ENCODE results near the gene SLCO1C1. TPM values are rescaled to one million over a fixed set of nuclear protein-coding genes. Genes with fewer than 3 reads are reported as not detected.
"Not testable (repeated sequence)": the region's sequence is repeated elsewhere in the genome, so short reads cannot be mapped to it uniquely, and the experiment has no call there.

SLCO1C1 gene
- polyA plus RNA-seq, 1 of the 3 experiments (the other 2 are of a cell fraction): 0.02 TPM

- H3F3A ChIP-seq (replicated peaks; ENCODE audit: insufficient read depth); H3K79me2 ChIP-seq (ENCODE audit: insufficient read depth); H3K4me2 ChIP-seq; H2AFZ ChIP-seq (ENCODE audit: low read depth); DNase-seq; H3K36me3 ChIP-seq (replicated peaks in 1 of 2; ENCODE audit: control insufficient read depth in 1 of 2, insufficient read depth in 2 of 2, low read length in 1 of 2); H4K20me1 ChIP-seq (ENCODE audit: insufficient read depth); H3K27me3 ChIP-seq (ENCODE audit: insufficient read depth); H3K4me1 ChIP-seq (ENCODE audit: control insufficient read depth in 1 of 2, insufficient read depth in 2 of 2, low read depth in 1 of 2, low read length in 1 of 2); H3K9ac ChIP-seq; POLR2A ChIA-PET; H3K9me3 ChIP-seq; H3K27ac ChIP-seq (ENCODE audit: low read depth in 2 of 2, low read length in 1 of 2); CTCF ChIA-PET; H3K4me3 ChIP-seq (ENCODE audit: low read depth in 2 of 2, low read length in 1 of 2); H3K9me2 ChIP-seq: not testable (repeated sequence)
- WGBS (ENCODE audit: low lambda C conversion rate): 75% methylated on average over 9 of the region's 13 CpGs
Observed at GRCh38 chr12:20783796-20784357, 88.7 kb downstream of the SLCO1C1 start.

GRCh38 chr12:20792971-20793370, 97.8 kb downstream of the SLCO1C1 start:
- no peaks in the 10 kb centered on the region for H4K20me1 ChIP-seq (ENCODE audit: insufficient read depth)
- 0 out of 2 replicates have a peak, but pooled peaks cover 4% of the 10 kb centered on the region for H3K9me2 ChIP-seq
- no peak for DNase-seq
- CTCF ChIA-PET: no interaction called here
- H3K27ac ChIP-seq (ENCODE audit: low read depth in 2 of 2, low read length in 1 of 2): no peak overlapping the region
- no peaks in the 10 kb centered on the region for H3F3A ChIP-seq (replicated peaks; ENCODE audit: insufficient read depth)
- H3K4me2 ChIP-seq: no peak overlapping the region
- H3K79me2 ChIP-seq (ENCODE audit: insufficient read depth): no peaks in the 10 kb centered on the region
- H3K9ac ChIP-seq: no peak overlapping the region
- WGBS (ENCODE audit: low lambda C conversion rate): 28% methylated on average over 1 of the region's 1 CpG
- POLR2A ChIA-PET: no interaction called here
- H3K27me3 ChIP-seq (ENCODE audit: insufficient read depth): no peaks in the 10 kb centered on the region
- H3K9me3 ChIP-seq: no peaks in the 10 kb centered on the region
- H3K36me3 ChIP-seq (replicated peaks in 1 of 2; ENCODE audit: control insufficient read depth in 1 of 2, insufficient read depth in 2 of 2, low read length in 1 of 2): no peaks in the 10 kb centered on the region
- no peak overlapping the region for H3K4me3 ChIP-seq (ENCODE audit: low read depth in 2 of 2, low read length in 1 of 2)
- no peak overlapping the region for H2AFZ ChIP-seq (ENCODE audit: low read depth)
- H3K4me1 ChIP-seq (ENCODE audit: control insufficient read depth in 1 of 2, insufficient read depth in 2 of 2, low read depth in 1 of 2, low read length in 1 of 2): no peaks in the 10 kb centered on the region
- TF ChIP-seq FOXJ3 (CRISPR knock-in tag; IDR thresholded peaks at IDR 0.05) (no peak), NRF1 (IDR thresholded peaks at IDR 0.05; ENCODE audit: low read depth, low read length) (no peak), MEF2A (IDR thresholded peaks at IDR 0.05; ENCODE audit: borderline replicate concordance, low read depth) (no peak), USF2 (IDR thresholded peaks at IDR 0.05; ENCODE audit: borderline replicate concordance, low read depth, low read length) (no peak), EZH2phosphoT487 (IDR thresholded peaks at IDR 0.05; ENCODE audit: borderline replicate concordance, low read depth) (no peak), GABPA (IDR thresholded peaks at IDR 0.05; ENCODE audit: low read depth) (no peak), NFIC (IDR thresholded peaks at IDR 0.05; ENCODE audit: borderline replicate concordance) (no peak), RAD21 (IDR thresholded peaks at IDR 0.05; ENCODE audit: low read length) (no peak), PBX3 (IDR thresholded peaks at IDR 0.05) (no peak), REST (IDR thresholded peaks at IDR 0.05; ENCODE audit: low read depth, low read length) (no peak), TAF1 (IDR thresholded peaks at IDR 0.05; ENCODE audit: borderline replicate concordance, low read depth, low read length) (no peak), SMC3 (IDR thresholded peaks at IDR 0.05; ENCODE audit: low read depth, low read length) (no peak), SIN3A (IDR thresholded peaks at IDR 0.05; ENCODE audit: borderline replicate concordance, low read depth, low read length) (no peak), RFX5 (IDR thresholded peaks at IDR 0.05; ENCODE audit: low read length) (no peak), USF1 (IDR thresholded peaks at IDR 0.05; ENCODE audit: borderline replicate concordance, low read depth) (no peak), POLR2AphosphoS5 (IDR thresholded peaks at IDR 0.05; ENCODE audit: low read depth, low read length) (no peak), YY1 (IDR thresholded peaks at IDR 0.05; ENCODE audit: low read depth) (no peak), IRF3 (IDR thresholded peaks at IDR 0.05; ENCODE audit: low read depth, low read length) (no peak), EP300 (IDR thresholded peaks at IDR 0.05; ENCODE audit: borderline replicate concordance in 1 of 2, low read depth in 1 of 2, low read length in 1 of 2) (no peak)
